ENCODE measurements around the gene BEND7. TPM values are rescaled to one million over a fixed set of nuclear protein-coding genes. Genes with fewer than 3 reads are reported as not detected.

BEND7 gene
- total and polyA plus RNA-seq, 2 of the 4 experiments (the other 2 are of a cell fraction): 2.3 to 3.5 TPM

- no peak overlapping the region for H3K23ac ChIP-seq (ENCODE audit: low read depth, low read length)
- no peak overlapping the region for H2BK120ac ChIP-seq (ENCODE audit: low read depth, low read length)
- H3K9me3 ChIP-seq (ENCODE audit: control insufficient read depth, insufficient read depth, low read length): 0 out of 2 replicates have a peak, but pooled peaks cover 3% of the 10 kb centered on the region
- ATAC-seq (ENCODE audit: low read depth): no peak
- DNase-seq: no peak
- no peaks in the 10 kb centered on the region for H3K9me1 ChIP-seq (ENCODE audit: insufficient read depth, low read length)
- BruUV-seq (replicated peaks): no TSS peak
- H3K4me2 ChIP-seq (ENCODE audit: low read depth, low read length): no peak overlapping the region
- H4K20me1 ChIP-seq (ENCODE audit: insufficient read depth, low read length): no peaks in the 10 kb centered on the region
- no peak overlapping the region for H3K4me3 ChIP-seq (ENCODE audit: insufficient read depth, low read depth, low read length)
- H2AK9ac ChIP-seq (replicated peaks; ENCODE audit: low read depth, low read length, poor library complexity): no peak overlapping the region
- dilution Hi-C loops (cut with HindIII; ENCODE audit: low sequenced_read_pairs, unreplicated experiment) (no loop called here), in situ Hi-C loops (cut with MboI; ENCODE audit: low sequenced_read_pairs) (no loop called here), intact Hi-C loops (cut with micrococcal nuclease) (loop anchor here (5.0 kb wide), 1 partner anchor 42 kb away; no protein-coding TSS in a partner anchor)
- no peak overlapping the region for H2BK15ac ChIP-seq (ENCODE audit: low read depth, low read length)
- no peak overlapping the region for H3K56ac ChIP-seq (ENCODE audit: extremely low read depth, insufficient read depth, low read length)
- no peak overlapping the region for H4K8ac ChIP-seq (ENCODE audit: low read depth in 2 of 2, low read length in 2 of 2)
- WGBS, 2 experiments (ENCODE audit: extremely low coverage in 2 of 2, insufficient read length in 1 of 2): no CpG with 5 or more reads among the region's 4 CpGs
- no peak for TF ChIP-seq NFE2L2 (IDR thresholded peaks at IDR 0.05; ENCODE audit: low read depth, low read length)
- no peak overlapping the region for H3K4ac ChIP-seq (ENCODE audit: low read depth, low read length)
- H3K36me3 ChIP-seq (ENCODE audit: control insufficient read depth, insufficient read depth, low read length): no peaks in the 10 kb centered on the region
- no peaks in the 10 kb centered on the region for H3K79me1 ChIP-seq (ENCODE audit: low read depth in 1 of 2, low read length in 2 of 2)
- no peak overlapping the region for H3K18ac ChIP-seq (ENCODE audit: low read depth, low read length)
- no peaks in the 10 kb centered on the region for H3K4me1 ChIP-seq (ENCODE audit: control insufficient read depth, insufficient read depth, low read length)
- no peak overlapping the region for H2AFZ ChIP-seq (replicated peaks; ENCODE audit: low read length, poor library complexity)
- no peak overlapping the region for H2AK5ac ChIP-seq (ENCODE audit: low read depth, low read length)
- peaks cover 7% of the 10 kb centered on the region for H3K27me3 ChIP-seq (ENCODE audit: control insufficient read depth, insufficient read depth, low read length)
- H2BK20ac ChIP-seq (ENCODE audit: low read depth, low read length): no peak overlapping the region
- H4K91ac ChIP-seq (ENCODE audit: insufficient read depth, low read depth, low read length): no peak overlapping the region
- CTCF ChIA-PET: interaction anchor here (0.6 kb wide), 1 partner anchor 66 kb away, joined by 3 read pairs; no protein-coding TSS in a partner anchor
- H4K5ac ChIP-seq (ENCODE audit: low read depth, low read length): no peak overlapping the region
- H3K27ac ChIP-seq (ENCODE audit: insufficient read depth, low read length): no peak overlapping the region
- H3K9ac ChIP-seq (ENCODE audit: low read depth, low read length): no peak overlapping the region
- no peak overlapping the region for H2BK5ac ChIP-seq (ENCODE audit: low read depth, low read length, poor library complexity, severe bottlenecking)
- POLR2A ChIA-PET (ENCODE audit: unreplicated experiment): no interaction called here
- no peak overlapping the region for H3K14ac ChIP-seq (replicated peaks; ENCODE audit: low read depth, low read length)
Observed at GRCh38 chr10:13573960-13574359, 45.1 kb upstream of the BEND7 start.

All from IMR-90 (cell line).